Measurements from ENCODE around the gene KLK14.

- TF ChIP-seq CTCF (IDR thresholded peaks at IDR 0.05 in 4 of 5, conservative IDR thresholded peaks at IDR 0.05 in 1 of 5) (no peak), POLR2A (IDR thresholded peaks at IDR 0.05) (no peak)
Observed at GRCh38 chr19:51083783-51084182, 1.1 kb upstream of the KLK14 start.
